Astrocyte of the spinal cord (primary cell): ENCODE measurements around the gene FNDC11.

Experiments
- DNase-seq: peaks from one replicate; pipeline ENCODE4 v3.0.0; 2011; ENCODE audit warnings: low read depth, low spot score
- H3K4me3 ChIP-seq: 2 replicates; pipeline ENCODE4 v1.5.1; 2011; ENCODE audit warnings: low read depth, mild to moderate bottlenecking, low read length, moderate library complexity
- in situ Hi-C: cut with HindIII; loops from 2 replicates; pipeline ENCODE4 v1.10.0; 2017; ENCODE audit warnings: low sequenced_read_pairs
- TF ChIP-seq, protein P1 (sequence below): IDR thresholded peaks from 2 replicates; pipeline ENCODE4 v1.5.1; 2012; ENCODE audit warnings: low read depth, mild to moderate bottlenecking, low read length, inconsistent platforms

FNDC11 gene

DNA sequence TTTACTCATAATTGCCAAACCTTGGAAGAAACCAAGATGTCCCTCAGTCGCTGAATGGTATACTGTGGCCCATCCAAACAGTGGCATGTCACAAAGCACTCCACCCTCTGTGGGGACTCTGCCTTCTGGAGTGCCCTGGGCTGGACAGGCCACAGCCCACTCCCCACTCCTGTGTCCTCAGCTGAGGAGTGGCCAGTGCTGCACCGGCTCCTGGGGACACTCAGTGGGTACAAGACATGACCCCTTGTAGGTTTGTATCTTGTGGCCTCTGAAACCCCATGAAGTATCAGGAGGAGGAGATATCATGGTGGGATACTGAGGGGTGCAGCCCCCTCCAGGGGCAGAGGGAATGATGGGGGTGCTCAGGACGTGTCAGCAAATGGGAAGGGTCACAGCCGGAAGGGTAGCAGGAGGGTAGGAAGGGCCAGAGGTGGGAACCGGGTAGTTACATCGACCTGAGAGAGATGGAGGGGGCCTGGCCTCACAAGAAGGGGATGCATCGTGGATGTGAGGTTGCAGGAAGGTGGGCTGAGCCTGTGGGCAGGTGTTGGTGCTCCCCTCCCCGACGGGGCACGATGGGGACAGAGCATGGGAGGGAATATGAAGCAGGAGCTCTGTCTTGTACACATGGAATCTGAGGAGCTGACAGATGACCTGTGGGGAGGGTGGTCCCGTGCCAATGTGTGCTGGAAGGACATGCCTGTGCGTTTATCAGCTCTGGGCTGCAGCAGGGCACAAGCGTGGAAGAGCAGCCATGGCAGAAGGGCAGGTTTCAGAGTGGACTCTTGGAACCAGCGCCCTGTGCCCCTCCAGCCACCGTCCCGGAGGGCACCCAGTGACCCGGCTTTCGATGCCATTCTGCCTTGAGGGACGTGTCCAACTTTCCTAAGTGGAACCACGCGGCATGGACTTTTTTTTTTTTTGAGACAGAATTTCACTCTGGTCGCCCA, 31.9 kb downstream of the FNDC11 start:
- H3K4me3 ChIP-seq = no peak overlapping the region
- TF ChIP-seq, protein P1, sequence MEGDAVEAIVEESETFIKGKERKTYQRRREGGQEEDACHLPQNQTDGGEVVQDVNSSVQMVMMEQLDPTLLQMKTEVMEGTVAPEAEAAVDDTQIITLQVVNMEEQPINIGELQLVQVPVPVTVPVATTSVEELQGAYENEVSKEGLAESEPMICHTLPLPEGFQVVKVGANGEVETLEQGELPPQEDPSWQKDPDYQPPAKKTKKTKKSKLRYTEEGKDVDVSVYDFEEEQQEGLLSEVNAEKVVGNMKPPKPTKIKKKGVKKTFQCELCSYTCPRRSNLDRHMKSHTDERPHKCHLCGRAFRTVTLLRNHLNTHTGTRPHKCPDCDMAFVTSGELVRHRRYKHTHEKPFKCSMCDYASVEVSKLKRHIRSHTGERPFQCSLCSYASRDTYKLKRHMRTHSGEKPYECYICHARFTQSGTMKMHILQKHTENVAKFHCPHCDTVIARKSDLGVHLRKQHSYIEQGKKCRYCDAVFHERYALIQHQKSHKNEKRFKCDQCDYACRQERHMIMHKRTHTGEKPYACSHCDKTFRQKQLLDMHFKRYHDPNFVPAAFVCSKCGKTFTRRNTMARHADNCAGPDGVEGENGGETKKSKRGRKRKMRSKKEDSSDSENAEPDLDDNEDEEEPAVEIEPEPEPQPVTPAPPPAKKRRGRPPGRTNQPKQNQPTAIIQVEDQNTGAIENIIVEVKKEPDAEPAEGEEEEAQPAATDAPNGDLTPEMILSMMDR = no peak
- DNase-seq = no peak
- in situ Hi-C loops = no loop called here

DNA sequence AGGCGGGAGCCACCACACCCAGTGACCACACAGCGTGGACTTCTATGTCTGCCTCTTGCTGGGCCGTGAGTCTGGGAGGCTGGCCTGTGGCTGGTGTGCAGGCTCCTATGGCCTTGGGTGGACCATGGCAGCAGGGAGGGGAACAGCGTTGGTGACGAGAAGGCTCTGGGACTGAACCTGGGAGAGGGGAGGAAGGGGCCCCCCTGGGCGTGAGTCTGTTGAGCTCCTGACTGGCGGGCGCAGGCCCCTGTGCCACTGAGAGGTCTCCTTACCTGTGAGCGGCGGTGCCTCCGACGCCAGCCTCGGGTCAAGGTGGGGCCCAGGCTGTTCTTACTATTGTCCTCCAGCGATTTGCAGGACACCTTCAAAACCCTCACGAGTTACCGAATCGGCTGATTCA, 32.8 kb downstream of the FNDC11 start:
- TF ChIP-seq, protein P1 = no peak
- no peak overlapping the region for H3K4me3 ChIP-seq
- in situ Hi-C loops = no loop called here
- no peak for DNase-seq

DNA sequence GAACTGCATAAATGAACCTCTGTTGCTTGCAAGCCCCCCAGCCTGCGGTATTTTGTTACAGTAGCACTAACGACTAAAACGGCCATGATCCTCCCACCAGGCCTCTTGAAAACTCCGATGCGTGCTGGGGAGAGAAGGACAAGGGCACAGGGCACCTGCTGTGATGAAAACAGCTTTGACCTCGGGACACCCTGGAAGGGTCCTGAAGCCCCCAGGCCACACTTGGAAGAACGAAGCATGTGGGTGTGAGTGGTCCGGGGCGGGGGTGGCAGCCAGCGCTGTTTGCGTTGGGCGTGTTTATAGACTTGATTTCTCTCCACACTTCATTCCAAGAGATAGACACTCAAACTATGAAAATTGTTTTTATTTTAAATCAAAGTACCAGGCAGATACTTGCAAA, 33.3 kb downstream of the FNDC11 start:
- TF ChIP-seq, protein P1 = no peak
- in situ Hi-C loops = no loop called here
- no peak for DNase-seq
- H3K4me3 ChIP-seq = no peak overlapping the region

DNA sequence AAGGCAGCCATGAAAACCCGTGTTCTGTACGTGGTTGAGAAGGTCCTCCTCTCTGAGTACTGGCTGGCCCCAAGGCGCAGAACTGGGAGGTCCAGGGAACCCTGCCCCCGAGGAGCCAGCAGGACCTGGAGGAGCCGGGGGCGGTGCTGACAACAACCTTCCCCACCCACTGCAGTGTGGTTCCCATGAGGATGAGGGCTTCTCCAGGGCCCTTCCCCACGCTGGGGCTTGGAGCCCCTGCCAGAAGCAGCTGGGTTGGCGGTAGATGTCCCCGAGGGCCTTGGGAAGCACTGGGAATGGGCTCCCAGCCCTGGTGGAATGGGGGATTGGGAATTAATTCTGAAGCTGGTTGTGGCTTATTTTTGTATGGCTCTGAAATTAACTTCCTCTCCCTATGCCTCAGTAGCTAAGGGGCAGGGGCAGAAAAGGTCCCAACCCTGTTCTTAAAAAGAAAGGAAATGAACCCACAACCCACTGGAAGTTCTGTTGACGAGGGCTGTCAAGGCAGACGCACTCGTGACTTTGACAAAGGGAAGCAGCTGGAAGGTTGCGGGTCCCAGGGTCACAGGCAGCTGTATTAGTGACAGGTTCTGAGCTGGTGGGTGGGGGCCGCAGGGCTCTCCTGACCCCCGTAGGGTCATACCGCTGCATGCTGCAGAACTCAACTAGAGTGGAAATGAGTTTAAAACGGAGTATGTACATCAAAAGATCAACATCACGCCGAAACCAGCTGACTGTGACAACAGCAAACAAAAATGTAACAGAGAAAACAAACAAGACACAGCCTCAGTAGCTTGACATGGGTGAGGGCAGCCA, 34.0 kb downstream of the FNDC11 start:
- no peak overlapping the region for H3K4me3 ChIP-seq
- in situ Hi-C loops = no loop called here
- no peak for DNase-seq
- TF ChIP-seq, protein P1 = no peak

DNA sequence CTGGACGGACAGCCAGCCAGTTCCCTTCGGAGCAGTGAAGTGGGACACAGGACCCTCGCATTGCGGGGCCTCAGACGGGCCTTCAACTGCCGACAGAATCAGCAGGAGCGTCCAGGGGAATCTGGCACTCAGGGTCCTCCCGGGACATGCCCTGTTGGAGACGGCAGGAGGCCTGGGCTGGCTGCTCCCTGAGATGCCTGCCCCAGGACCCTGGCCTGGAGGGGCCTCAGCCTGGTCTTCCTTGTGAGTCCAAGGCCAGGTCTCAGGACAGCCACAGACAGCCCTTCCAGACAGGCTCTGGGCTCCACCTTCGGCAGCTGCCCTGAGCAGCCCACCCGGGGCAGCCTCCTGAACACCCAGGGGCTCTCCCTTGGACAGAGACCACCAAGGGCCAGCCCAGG, 34.7 kb downstream of the FNDC11 start:
- TF ChIP-seq, protein P1 = no peak
- no peak overlapping the region for H3K4me3 ChIP-seq
- in situ Hi-C loops = no loop called here
- DNase-seq = no peak

DNA sequence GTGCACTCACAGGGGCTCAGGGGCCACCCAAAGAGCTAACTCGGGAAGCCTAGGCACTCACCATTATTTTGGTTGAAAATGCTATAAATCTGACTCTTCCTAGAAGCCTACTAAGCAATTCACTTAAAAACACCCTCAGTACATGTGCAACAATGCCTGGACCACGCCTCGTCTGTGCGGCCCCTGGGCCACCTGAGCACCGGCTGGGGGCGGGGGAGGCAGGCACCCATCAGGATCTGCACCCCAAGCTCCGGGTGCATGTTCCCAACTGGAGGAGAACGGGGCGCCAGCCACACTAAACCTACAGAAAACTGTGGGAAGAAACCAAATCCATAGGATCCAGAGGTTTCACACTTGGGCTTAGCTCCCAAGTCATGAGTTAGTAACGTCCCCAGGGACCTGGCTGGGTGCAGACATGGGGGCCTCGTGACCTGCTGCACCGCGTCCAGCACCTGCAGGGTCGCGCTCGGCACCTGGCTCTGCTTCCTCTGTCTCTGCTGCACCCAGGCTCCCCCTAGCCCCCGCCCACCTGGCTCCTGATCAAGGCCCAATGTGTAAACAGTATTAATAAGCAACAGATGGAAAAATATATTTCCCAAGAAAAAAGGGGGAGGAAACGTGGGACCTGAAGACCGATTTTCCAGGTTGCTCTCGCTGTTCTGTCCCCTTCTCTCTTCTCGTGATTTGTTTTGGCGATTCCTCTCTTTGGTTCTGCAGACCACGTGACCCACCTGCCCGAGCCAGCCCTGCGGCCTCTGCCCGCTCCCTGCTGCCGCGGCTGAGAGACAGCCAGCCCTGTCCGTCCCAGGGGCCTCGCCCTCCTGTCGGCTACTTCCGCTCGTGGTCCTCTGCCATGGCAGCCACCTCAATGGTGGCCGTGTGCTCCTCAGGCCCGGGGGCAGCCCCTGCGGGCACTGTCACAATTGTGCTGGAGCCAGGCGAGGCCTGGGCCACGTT, 35.6 kb downstream of the FNDC11 start:
- in situ Hi-C loops = no loop called here
- no peak for DNase-seq
- H3K4me3 ChIP-seq = no peak overlapping the region
- TF ChIP-seq, protein P1 = no peak
